Stimulated activated CD4-positive, alpha-beta T cell treated with anti-CD3 and anti-CD28 coated beads, Interleukin-2, amount 100 ng/mL, for 24 hours (primary cell): ENCODE data around the gene BCL6B.
A peak's percentile ranks its signal among the peaks of the same experiment; 100 is the strongest.
"Not testable (repeated sequence)": the region's sequence is repeated elsewhere in the genome, so short reads cannot be mapped to it uniquely, and the experiment has no call there.

Experiments used
- DNase-seq, 2 donors: peaks; one replicate each; pipeline ENCODE4 v3.0.0-alpha.2; 2020

The BCL6B gene

GRCh38 chr17:7029659-7030058, 6.8 kb downstream of the BCL6B start:
- peak; percentile 53 to 64 for DNase-seq

GRCh38 chr17:7034955-7035590, 12.2 kb downstream of the BCL6B start:
- DNase-seq, result peak; percentile 40 to 60

- peak; percentile 98 to 99 for DNase-seq
Observed at GRCh38 chr17:7035591-7036368, 12.9 kb downstream of the BCL6B start, which contains the start of gene SLC16A13. SLC16A13 (plus strand) TSS chr17:7036015; CDS start chr17:7036383, 368 bp downstream.

GRCh38 chr17:7038025-7038862, 15.4 kb downstream of the BCL6B start:
- no peak for DNase-seq

GRCh38 chr17:7039832-7040231, 17.0 kb downstream of the BCL6B start:
- no peak for DNase-seq

- DNase-seq, result peak; percentile 32 to 38
Observed at GRCh38 chr17:7041607-7042500, 19.0 kb downstream of the BCL6B start.

- DNase-seq, result peak; percentile 41 to 57
Observed at GRCh38 chr17:7042501-7043181, 19.8 kb downstream of the BCL6B start.

GRCh38 chr17:7043182-7043496, 20.3 kb downstream of the BCL6B start:
- DNase-seq, result no peak

GRCh38 chr17:7043497-7044198, 20.8 kb downstream of the BCL6B start, which contains the start of gene SLC16A11:
SLC16A11 (minus strand) TSS chr17:7044092; CDS start chr17:7043513, 579 bp downstream.
- DNase-seq, result peak; percentile 49 to 52

- peak; percentile 29 to 43 for DNase-seq
Observed at GRCh38 chr17:7045492-7046126, 22.8 kb downstream of the BCL6B start.

- DNase-seq, result peak; percentile 44 to 59
Observed at GRCh38 chr17:7046127-7046724, 23.4 kb downstream of the BCL6B start.

- peak; percentile 66 to 70 for DNase-seq
Observed at GRCh38 chr17:7046725-7047397, 24.0 kb downstream of the BCL6B start.

- DNase-seq, result peak in 1 of 2 donors; percentile 27
Observed at GRCh38 chr17:7047566-7047965, 24.7 kb downstream of the BCL6B start.

GRCh38 chr17:7048968-7049367, 26.1 kb downstream of the BCL6B start:
- DNase-seq, result no peak

- not testable (repeated sequence) for DNase-seq
Observed at GRCh38 chr17:7050583-7050982, 27.7 kb downstream of the BCL6B start.

GRCh38 chr17:7056386-7056785, 33.5 kb downstream of the BCL6B start:
- DNase-seq, result no peak

GRCh38 chr17:7058831-7059447, 36.1 kb downstream of the BCL6B start:
- no peak for DNase-seq

- peak; percentile 56 to 59 for DNase-seq
Observed at GRCh38 chr17:7060165-7060891, 37.5 kb downstream of the BCL6B start.
